HEK293T (cell line): Measurements from ENCODE around the gene NSMCE3.

Experiments
- ARNT ChIP-seq: fragments of 450-650 bp; IDR thresholded peaks from 2 replicates; pipeline ENCODE4 v1.6.1; 2017; ENCODE audit warnings: mild to moderate bottlenecking
- FOXA1 ChIP-seq: fragments of 450-650 bp; IDR thresholded peaks from 2 replicates; pipeline ENCODE4 v1.6.1; 2016; ENCODE audit warnings: mild to moderate bottlenecking
- TARDBP ChIP-seq: fragments of 450-650 bp; IDR thresholded peaks from 2 replicates; pipeline ENCODE4 v1.6.1; 2016

GRCh38 chr15:29222129-29222853, 47.3 kb downstream of the NSMCE3 start:
- TF ChIP-seq ARNT (no peak), TARDBP (no peak), FOXA1 (no peak)
